ENCODE data around the gene SLC13A5.

SLC13A5 gene

GRCh38 chr17:6711081-6711674, 2.0 kb downstream of the SLC13A5 start:
- Histone ChIP-seq H3K27ac (ENCODE audit: low read depth, low read length) (no peak overlapping the region), H3K79me2 (ENCODE audit: control insufficient read depth, insufficient read depth, low read length, unreplicated experiment) (no peaks in the 10 kb centered on the region), H3K36me3 (ENCODE audit: insufficient read depth, low read length) (no peaks in the 10 kb centered on the region), H3K27me3 (ENCODE audit: insufficient read depth, low read length) (peaks cover 68% of the 10 kb centered on the region), H3K4me1 (ENCODE audit: control insufficient read depth, insufficient read depth, low read length, unreplicated experiment) (no peaks in the 10 kb centered on the region), H3K4me3 (ENCODE audit: low read depth, low read length) (no peak overlapping the region), H2AFZ (ENCODE audit: low read length, unreplicated experiment) (no peak overlapping the region)

DNA sequence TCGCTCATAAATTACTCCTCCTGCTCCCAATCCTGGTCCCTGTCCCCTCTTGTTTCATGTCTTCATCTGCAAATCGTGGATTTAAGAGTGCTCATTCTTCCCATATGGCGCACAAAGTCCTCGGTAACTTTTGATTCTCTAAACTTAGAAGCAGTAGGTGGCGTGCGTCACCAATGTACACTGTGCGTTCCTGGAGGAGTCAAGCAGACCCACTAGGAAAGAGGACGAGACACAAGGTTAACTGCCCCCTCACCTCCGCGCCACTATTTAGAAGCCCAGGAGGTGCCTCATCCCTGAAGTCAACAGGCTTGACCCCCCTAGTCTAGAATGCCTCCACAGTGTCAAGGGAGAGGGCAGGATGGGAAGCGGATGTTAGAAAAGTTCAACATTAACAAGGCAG, 2.9 kb downstream of the SLC13A5 start:
- Histone ChIP-seq H3K4me3 (ENCODE audit: low read depth, low read length) (no peak overlapping the region), H3K4me1 (ENCODE audit: control insufficient read depth, insufficient read depth, low read length, unreplicated experiment) (no peaks in the 10 kb centered on the region), H3K27me3 (ENCODE audit: insufficient read depth, low read length) (peaks cover 76% of the 10 kb centered on the region), H2AFZ (ENCODE audit: low read length, unreplicated experiment) (no peak overlapping the region), H3K79me2 (ENCODE audit: control insufficient read depth, insufficient read depth, low read length, unreplicated experiment) (no peaks in the 10 kb centered on the region), H3K27ac (ENCODE audit: low read depth, low read length) (no peak overlapping the region), H3K36me3 (ENCODE audit: insufficient read depth, low read length) (no peaks in the 10 kb centered on the region)

DNA sequence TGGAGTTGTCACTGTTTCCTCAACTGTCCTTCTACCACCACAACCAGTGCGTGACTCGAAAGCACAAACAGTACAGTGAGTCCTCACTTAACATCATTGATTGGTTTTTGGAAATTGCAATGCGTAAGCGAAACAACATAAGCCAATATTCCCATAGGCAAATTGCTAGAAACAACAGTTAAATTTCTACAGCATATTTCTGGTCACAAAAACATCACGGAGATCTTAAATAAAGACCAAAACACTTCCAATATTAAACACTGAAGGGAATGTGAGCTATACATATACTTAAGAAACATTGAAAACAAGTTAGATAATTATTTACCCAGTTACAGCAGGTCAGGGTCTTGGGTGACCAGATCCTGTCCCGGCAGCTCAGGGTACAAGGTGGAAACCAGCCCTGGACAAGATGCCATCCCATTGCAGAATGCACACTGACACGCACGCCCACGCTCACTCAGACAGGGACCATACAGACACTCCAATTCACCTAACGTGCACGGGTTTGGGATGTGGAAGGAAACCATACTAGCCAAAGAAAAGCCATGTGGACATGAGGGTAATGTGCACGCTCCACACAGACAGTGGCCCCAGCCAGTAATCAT, 4.7 kb downstream of the SLC13A5 start:
- no peak overlapping the region for H3K4me3 ChIP-seq (ENCODE audit: low read depth, low read length)
- no peaks in the 10 kb centered on the region for H3K79me2 ChIP-seq (ENCODE audit: control insufficient read depth, insufficient read depth, low read length, unreplicated experiment)
- H2AFZ ChIP-seq (ENCODE audit: low read length, unreplicated experiment), result no peak overlapping the region
- no peaks in the 10 kb centered on the region for H3K36me3 ChIP-seq (ENCODE audit: insufficient read depth, low read length)
- H3K4me1 ChIP-seq (ENCODE audit: control insufficient read depth, insufficient read depth, low read length, unreplicated experiment), result no peaks in the 10 kb centered on the region
- peaks cover 79% of the 10 kb centered on the region for H3K27me3 ChIP-seq (ENCODE audit: insufficient read depth, low read length)
- no peak overlapping the region for H3K27ac ChIP-seq (ENCODE audit: low read depth, low read length)

DNA sequence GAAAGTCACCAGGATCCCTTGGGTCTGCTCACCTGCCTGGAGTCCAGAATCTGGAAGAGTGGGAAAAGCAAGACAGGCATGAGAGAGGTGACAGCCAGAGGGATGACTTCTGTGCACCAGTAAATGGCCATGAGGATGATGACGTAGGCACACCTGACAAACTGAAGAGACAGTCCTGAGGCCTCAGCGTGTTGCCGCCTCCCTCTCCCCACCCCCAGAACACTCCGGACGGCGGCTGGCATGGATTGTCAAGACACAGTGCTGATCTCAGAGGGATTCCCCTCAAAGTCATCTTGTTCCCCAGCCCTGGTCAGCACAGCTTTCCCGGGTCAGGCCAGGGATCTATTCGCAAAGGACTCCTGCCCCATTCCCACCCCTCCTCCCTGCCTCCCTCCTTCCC, 6.2 kb downstream of the SLC13A5 start:
- Histone ChIP-seq H3K27ac (ENCODE audit: low read depth, low read length) (no peak overlapping the region), H3K36me3 (ENCODE audit: insufficient read depth, low read length) (no peaks in the 10 kb centered on the region), H2AFZ (ENCODE audit: low read length, unreplicated experiment) (no peak overlapping the region), H3K27me3 (ENCODE audit: insufficient read depth, low read length) (peaks cover 75% of the 10 kb centered on the region), H3K79me2 (ENCODE audit: control insufficient read depth, insufficient read depth, low read length, unreplicated experiment) (no peaks in the 10 kb centered on the region), H3K4me1 (ENCODE audit: control insufficient read depth, insufficient read depth, low read length, unreplicated experiment) (no peaks in the 10 kb centered on the region), H3K4me3 (ENCODE audit: low read depth, low read length) (no peak overlapping the region)

- H3K4me1 ChIP-seq (ENCODE audit: control insufficient read depth, insufficient read depth, low read length, unreplicated experiment), result no peaks in the 10 kb centered on the region
- no peak overlapping the region for H3K27ac ChIP-seq (ENCODE audit: low read depth, low read length)
- H2AFZ ChIP-seq (ENCODE audit: low read length, unreplicated experiment), result no peak overlapping the region
- peaks cover 70% of the 10 kb centered on the region for H3K27me3 ChIP-seq (ENCODE audit: insufficient read depth, low read length)
- H3K36me3 ChIP-seq (ENCODE audit: insufficient read depth, low read length), result no peaks in the 10 kb centered on the region
- H3K79me2 ChIP-seq (ENCODE audit: control insufficient read depth, insufficient read depth, low read length, unreplicated experiment), result no peaks in the 10 kb centered on the region
- H3K4me3 ChIP-seq (ENCODE audit: low read depth, low read length), result no peak overlapping the region
Measured at GRCh38 chr17:6706499-6706898, 6.7 kb downstream of the SLC13A5 start.

- no peaks in the 10 kb centered on the region for H3K79me2 ChIP-seq (ENCODE audit: control insufficient read depth, insufficient read depth, low read length, unreplicated experiment)
- H3K27ac ChIP-seq (ENCODE audit: low read depth, low read length), result no peak overlapping the region
- H3K4me1 ChIP-seq (ENCODE audit: control insufficient read depth, insufficient read depth, low read length, unreplicated experiment), result no peaks in the 10 kb centered on the region
- H3K27me3 ChIP-seq (ENCODE audit: insufficient read depth, low read length), result peaks cover 56% of the 10 kb centered on the region
- no peak overlapping the region for H2AFZ ChIP-seq (ENCODE audit: low read length, unreplicated experiment)
- H3K4me3 ChIP-seq (ENCODE audit: low read depth, low read length), result no peak overlapping the region
- H3K36me3 ChIP-seq (ENCODE audit: insufficient read depth, low read length), result no peaks in the 10 kb centered on the region
Measured at GRCh38 chr17:6704470-6705052, 8.6 kb downstream of the SLC13A5 start.

- H3K27me3 ChIP-seq (ENCODE audit: insufficient read depth, low read length), result peaks cover 53% of the 10 kb centered on the region
- no peaks in the 10 kb centered on the region for H3K4me1 ChIP-seq (ENCODE audit: control insufficient read depth, insufficient read depth, low read length, unreplicated experiment)
- no peak overlapping the region for H2AFZ ChIP-seq (ENCODE audit: low read length, unreplicated experiment)
Measured at GRCh38 chr17:6703751-6704150, 9.4 kb downstream of the SLC13A5 start.

DNA sequence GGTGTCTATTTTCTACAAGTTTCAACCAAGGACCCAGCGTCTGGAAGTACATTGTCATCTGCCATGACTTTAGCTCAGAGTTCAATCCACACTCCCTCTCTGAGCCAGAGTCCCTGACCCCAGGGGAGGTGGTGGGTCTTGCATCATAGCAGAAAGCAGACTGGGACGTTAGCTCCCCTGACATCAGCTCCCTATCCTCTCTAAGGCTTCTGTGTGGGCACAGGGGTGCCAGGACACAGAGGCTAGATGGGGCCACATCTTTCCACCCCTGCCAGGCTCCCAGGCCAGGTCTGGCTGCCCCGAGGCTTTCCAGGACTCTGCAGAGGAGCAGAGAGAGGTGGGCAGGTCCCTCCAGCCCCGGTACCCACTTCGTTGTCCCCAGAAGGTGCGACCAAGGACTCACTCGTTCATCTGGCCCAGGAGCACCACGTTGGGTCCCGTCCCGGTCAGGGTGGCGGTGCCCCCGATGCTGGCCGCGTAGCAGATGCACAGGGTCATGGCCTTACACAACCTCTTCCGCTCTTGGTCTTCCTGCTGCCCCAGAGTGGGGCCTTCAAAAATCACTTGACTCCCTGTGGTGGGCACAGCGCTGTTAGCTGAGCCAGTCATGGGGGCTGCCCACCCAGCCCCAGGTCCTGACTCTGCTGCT, 10.5 kb downstream of the SLC13A5 start:
- no peak overlapping the region for H3K27ac ChIP-seq (ENCODE audit: low read depth, low read length)
- no peaks in the 10 kb centered on the region for H3K4me1 ChIP-seq (ENCODE audit: control insufficient read depth, insufficient read depth, low read length, unreplicated experiment)
- no peaks in the 10 kb centered on the region for H3K36me3 ChIP-seq (ENCODE audit: insufficient read depth, low read length)

More at GRCh38 chr17:6703751-6704150, 9.4 kb downstream of the SLC13A5 start:
- no peaks in the 10 kb centered on the region for H3K36me3 ChIP-seq (ENCODE audit: insufficient read depth, low read length)
- H3K4me3 ChIP-seq (ENCODE audit: low read depth, low read length), result no peak overlapping the region
- H3K27ac ChIP-seq (ENCODE audit: low read depth, low read length), result no peak overlapping the region
- H3K79me2 ChIP-seq (ENCODE audit: control insufficient read depth, insufficient read depth, low read length, unreplicated experiment), result no peaks in the 10 kb centered on the region

GRCh38 chr17:6701719-6702118, 11.4 kb downstream of the SLC13A5 start:
- Histone ChIP-seq H3K4me1 (ENCODE audit: control insufficient read depth, insufficient read depth, low read length, unreplicated experiment) (no peaks in the 10 kb centered on the region), H3K27ac (ENCODE audit: low read depth, low read length) (no peak overlapping the region), H3K79me2 (ENCODE audit: control insufficient read depth, insufficient read depth, low read length, unreplicated experiment) (no peaks in the 10 kb centered on the region), H3K27me3 (ENCODE audit: insufficient read depth, low read length) (peaks cover 37% of the 10 kb centered on the region), H2AFZ (ENCODE audit: low read length, unreplicated experiment) (no peak overlapping the region), H3K36me3 (ENCODE audit: insufficient read depth, low read length) (no peaks in the 10 kb centered on the region), H3K4me3 (ENCODE audit: low read depth, low read length) (no peak overlapping the region)

More for the DNA sequence above, 10.5 kb downstream of the SLC13A5 start:
- H2AFZ ChIP-seq (ENCODE audit: low read length, unreplicated experiment), result no peak overlapping the region
- no peaks in the 10 kb centered on the region for H3K79me2 ChIP-seq (ENCODE audit: control insufficient read depth, insufficient read depth, low read length, unreplicated experiment)
- H3K27me3 ChIP-seq (ENCODE audit: insufficient read depth, low read length), result peaks cover 45% of the 10 kb centered on the region
- H3K4me3 ChIP-seq (ENCODE audit: low read depth, low read length), result no peak overlapping the region

- Histone ChIP-seq H3K79me2 (ENCODE audit: control insufficient read depth, insufficient read depth, low read length, unreplicated experiment) (no peaks in the 10 kb centered on the region), H3K4me3 (ENCODE audit: low read depth, low read length) (no peak overlapping the region), H2AFZ (ENCODE audit: low read length, unreplicated experiment) (no peak overlapping the region), H3K4me1 (ENCODE audit: control insufficient read depth, insufficient read depth, low read length, unreplicated experiment) (no peaks in the 10 kb centered on the region), H3K36me3 (ENCODE audit: insufficient read depth, low read length) (no peaks in the 10 kb centered on the region), H3K27me3 (ENCODE audit: insufficient read depth, low read length) (peaks cover 35% of the 10 kb centered on the region), H3K27ac (ENCODE audit: low read depth, low read length) (no peak overlapping the region)
Measured at GRCh38 chr17:6700948-6701307, 12.2 kb downstream of the SLC13A5 start.

All from ACC112 (cell line).